Inflammatory macrophage treated with lipopolysaccharide for 4 hours (primary cell): Measurements from ENCODE around the gene SDK2.

Experiments used
- DNase-seq: peaks from one replicate; pipeline ENCODE4 v3.0.0-alpha.2; 2020

Gene SDK2

GRCh38 chr17:73609060-73609459 is 35.2 kb downstream of the SDK2 start:
- DNase-seq = no peak

- no peak for DNase-seq
Measured at GRCh38 chr17:73605444-73605843, 38.8 kb downstream of the SDK2 start.

- DNase-seq = no peak
Measured at GRCh38 chr17:73604476-73604875, 39.8 kb downstream of the SDK2 start.

- DNase-seq = no peak
Measured at GRCh38 chr17:73603971-73604370, 40.3 kb downstream of the SDK2 start.

GRCh38 chr17:73600103-73600871 is 44.0 kb downstream of the SDK2 start:
- no peak for DNase-seq

- DNase-seq = no peak
Measured at GRCh38 chr17:73599599-73599998, 44.6 kb downstream of the SDK2 start.

- DNase-seq = no peak
Measured at GRCh38 chr17:73598212-73598611, 46.0 kb downstream of the SDK2 start.

- no peak for DNase-seq
Measured at GRCh38 chr17:73595931-73596330, 48.3 kb downstream of the SDK2 start.

- DNase-seq = no peak
Measured at GRCh38 chr17:73595479-73595878, 48.8 kb downstream of the SDK2 start.

- DNase-seq = no peak
Measured at GRCh38 chr17:73595068-73595467, 49.2 kb downstream of the SDK2 start.

GRCh38 chr17:73594598-73594997 is 49.6 kb downstream of the SDK2 start:
- DNase-seq = no peak

- no peak for DNase-seq
Measured at GRCh38 chr17:73594025-73594424, 50.2 kb downstream of the SDK2 start.

- DNase-seq = no peak
Measured at GRCh38 chr17:73593249-73593965, 50.8 kb downstream of the SDK2 start.

GRCh38 chr17:73592501-73592961 is 51.7 kb downstream of the SDK2 start:
- DNase-seq = no peak

GRCh38 chr17:73592079-73592415 is 52.2 kb downstream of the SDK2 start:
- no peak for DNase-seq

- DNase-seq = no peak
Measured at GRCh38 chr17:73591296-73592078, 52.8 kb downstream of the SDK2 start.

- DNase-seq = peak; percentile 15
Measured at GRCh38 chr17:73589363-73589980, 54.8 kb downstream of the SDK2 start.

GRCh38 chr17:73588891-73589290 is 55.4 kb downstream of the SDK2 start:
- DNase-seq = no peak

GRCh38 chr17:73588301-73588846 is 55.9 kb downstream of the SDK2 start:
- no peak for DNase-seq

- DNase-seq = no peak
Measured at GRCh38 chr17:73586921-73587602, 57.2 kb downstream of the SDK2 start.

GRCh38 chr17:73586275-73586832 is 57.9 kb downstream of the SDK2 start:
- no peak for DNase-seq

GRCh38 chr17:73585583-73585982 is 58.7 kb downstream of the SDK2 start:
- DNase-seq = no peak
